ENCODE results near the gene POU2AF1.

Gene POU2AF1

DNA sequence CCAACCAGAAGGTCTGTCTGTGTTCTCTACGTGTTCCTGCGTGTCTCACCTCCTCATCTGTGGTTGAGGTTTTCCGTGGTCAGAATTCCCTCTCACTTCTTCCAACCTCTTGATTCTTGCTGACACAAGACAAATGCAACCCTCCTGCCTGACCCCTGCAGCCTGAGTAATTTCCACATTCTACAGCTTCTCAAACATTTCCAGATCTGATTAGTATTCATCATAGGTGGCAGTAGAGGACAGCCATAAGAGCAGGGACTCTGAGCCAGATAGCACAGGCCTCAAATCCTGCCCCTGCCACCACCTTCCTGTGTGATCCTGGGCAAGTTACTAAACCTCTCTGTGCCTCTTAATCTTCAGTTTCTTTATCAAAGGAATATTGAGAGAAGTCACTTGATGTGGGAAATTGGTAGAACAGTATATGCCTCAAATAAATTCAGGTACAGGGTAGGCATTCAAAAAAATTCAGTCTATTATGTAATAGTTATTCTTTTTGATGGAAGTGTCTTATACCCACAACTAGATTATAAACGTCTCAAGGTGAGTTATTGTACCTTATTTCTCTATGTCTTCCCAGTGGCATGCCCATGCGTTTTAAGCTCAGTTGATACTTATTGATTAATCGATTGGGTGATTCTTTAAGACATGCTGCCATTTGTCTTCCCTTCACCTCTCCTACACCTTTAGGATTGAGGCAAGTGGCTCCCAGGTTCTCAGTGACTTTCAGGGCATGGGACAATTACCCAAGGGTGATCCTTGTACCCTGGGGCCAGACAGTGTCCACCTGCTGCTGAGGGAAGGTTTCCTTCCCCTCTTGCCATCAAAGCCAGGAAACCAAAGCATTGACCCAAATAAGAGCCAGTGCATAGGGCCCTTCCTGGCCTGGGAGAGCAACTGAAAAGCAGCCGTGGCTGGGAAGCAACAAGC, 19.6 kb downstream of the POU2AF1 start:
- DNase-seq: no peak

GRCh38 chr11:111358038-111359001, 20.8 kb downstream of the POU2AF1 start:
- DNase-seq: no peak

DNA sequence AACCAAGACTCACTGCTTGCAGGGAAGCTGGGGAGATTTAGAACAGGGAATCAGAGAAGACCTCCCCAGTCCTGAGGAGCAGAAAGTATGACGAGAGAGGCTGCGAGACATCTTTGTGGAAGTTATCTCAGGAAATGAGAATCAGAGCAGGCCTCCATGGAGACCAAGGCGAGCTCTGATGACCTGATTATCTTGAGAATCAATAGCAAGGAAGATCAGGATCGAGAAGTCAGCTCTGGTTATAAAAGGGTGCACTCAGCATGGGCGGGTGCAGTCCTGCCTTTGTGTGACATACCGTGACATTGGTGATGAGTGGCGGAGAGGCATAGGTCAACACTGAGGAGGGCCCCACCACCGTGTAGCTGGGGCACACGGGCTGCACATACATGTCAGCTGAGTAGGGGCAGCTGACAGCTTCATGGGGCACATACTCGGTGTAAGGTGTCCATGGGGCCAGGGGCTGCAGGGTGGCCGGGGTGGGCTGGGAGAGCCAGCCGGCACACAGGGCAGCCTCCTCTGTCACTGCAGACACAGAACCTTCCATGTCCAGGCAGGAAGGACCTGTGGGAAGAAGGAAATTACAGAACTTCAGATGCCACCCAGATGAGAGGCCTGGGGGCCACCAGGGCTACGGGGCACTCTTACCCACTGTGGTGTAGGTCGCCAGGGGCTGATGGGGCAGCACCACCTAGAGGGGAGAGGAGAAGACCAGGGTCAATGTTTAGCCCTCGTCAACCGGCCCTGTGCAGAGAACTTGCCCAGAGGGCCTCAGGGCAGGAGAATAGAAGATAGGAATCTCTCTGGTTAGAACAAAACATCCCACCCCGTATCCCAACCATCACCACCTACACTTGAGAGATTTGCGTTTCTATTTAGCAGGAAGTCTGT, 21.7 kb downstream of the POU2AF1 start:
- no peak for DNase-seq

DNA sequence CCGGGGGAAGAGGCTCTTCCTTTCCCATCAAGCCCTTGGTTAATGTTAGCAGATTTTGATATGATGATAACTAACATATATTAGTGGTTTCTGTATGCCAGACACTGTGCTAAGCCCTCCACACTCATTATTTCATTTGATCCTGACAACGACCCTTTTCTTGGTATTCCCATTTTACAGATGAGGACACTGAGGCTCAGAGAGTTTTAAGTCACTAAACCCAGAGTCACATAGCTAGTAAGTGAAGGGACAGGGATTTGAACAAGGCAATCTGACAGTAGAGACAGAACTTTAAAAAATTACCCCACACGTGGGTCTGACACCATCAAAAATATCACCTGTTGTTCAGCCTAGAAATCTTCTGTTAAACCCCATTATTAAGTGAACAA, 22.4 kb downstream of the POU2AF1 start:
- DNase-seq: no peak

DNA sequence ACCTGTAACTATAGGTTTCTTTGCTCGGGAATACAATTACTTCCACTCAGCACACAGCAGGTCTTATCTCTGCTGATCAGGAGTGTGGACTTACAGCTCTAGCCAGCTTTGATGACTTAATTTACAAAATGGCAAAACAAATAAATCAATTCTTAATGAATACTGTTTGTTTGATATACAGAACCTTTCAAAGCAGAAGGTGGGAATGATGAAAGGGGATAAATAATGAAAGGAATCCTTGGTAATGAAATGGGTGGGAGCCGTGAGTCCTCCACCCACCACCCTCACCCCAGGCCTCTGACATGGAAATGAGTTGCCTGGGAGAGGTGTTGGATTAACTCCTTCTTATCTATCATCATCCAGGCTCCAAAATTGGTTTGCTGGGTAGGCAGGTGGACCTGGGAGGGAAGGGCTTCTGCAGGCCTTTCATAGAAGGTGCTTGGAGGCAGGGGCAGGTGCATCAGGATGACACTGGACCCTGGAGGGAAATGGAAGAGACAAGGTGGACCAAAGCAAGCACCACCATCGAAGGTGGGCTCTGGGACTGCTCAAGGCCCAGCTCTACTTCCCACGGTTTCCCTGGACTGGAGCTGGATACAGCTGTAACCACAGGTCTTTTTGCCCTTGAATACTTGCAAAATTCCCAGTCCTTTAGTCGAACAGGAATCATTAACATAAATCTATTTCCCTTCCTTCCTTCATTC, 23.0 kb downstream of the POU2AF1 start:
- DNase-seq: no peak

DNA sequence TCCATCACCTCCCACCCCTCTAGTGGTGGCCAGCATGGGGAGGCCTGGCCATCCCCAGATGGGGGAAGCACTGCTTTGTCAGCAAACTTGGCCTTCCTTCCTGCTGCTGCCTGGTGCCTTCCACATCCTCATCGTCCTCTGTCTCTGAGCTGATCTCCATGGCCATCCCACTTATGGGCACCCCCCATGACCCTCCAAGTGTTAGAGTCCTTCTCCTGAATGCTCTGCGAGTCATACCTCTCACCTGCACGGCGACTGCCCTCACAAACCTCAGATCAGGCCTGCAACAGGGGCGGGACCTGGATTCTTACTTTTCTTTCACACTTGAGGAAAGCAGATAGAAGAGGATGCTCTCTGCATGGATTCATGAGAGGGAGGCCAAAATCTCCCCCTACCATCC, 24.0 kb downstream of the POU2AF1 start:
- DNase-seq: no peak

DNA sequence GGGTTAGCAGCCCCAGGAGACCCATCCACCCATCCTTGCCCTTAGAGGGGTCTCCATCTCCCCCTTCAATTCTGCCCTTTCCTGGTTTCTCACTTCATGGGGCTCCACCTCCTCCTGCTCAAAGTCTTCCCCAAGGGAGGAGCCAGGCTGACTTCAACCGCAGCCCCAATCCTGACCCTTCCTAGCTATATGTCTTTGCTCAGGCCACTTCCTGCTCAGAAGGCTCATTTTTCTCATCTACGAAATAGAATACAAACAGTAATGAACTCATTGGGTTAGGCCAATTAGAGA, 24.5 kb downstream of the POU2AF1 start:
- DNase-seq: no peak

GRCh38 chr11:111353776-111354600, 25.1 kb downstream of the POU2AF1 start:
- no peak for DNase-seq

DNA sequence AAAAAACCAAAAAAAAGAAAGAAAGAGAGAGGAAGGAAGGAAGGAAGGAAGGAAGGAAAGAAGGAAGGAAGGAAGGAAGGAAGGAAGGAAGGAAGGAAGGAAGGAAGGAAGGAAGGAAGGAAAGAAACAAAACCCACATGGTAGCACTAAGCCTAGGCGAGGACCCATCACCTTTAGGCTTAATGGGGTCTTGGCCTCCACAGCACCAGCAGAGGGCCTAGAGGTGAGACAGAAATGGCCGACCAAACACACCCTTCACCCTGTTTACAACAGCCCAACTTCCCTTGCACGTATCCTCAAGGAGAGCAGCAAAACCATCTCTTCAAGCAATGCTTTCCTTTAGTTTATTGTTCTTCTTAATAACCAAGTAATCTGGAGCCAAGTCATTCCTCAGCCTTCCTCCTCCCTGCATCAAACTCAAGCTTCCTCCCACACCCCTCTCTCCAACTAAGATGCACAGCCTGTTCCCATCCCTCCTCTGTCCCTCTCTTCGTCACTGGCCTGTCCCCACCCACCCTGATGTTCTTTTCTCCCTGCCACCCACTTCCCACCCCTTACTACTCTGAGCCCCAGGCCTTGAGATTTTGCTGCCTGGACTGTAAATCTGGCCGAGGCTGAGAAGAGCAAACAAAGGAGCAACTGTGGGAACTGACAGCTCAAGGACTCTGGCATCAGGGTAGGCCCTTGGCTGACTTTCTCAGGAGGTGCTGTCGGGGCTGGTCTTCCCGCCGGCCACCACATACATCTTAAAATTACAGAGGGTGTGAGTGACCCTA, 26.0 kb downstream of the POU2AF1 start:
- DNase-seq: no peak

DNA sequence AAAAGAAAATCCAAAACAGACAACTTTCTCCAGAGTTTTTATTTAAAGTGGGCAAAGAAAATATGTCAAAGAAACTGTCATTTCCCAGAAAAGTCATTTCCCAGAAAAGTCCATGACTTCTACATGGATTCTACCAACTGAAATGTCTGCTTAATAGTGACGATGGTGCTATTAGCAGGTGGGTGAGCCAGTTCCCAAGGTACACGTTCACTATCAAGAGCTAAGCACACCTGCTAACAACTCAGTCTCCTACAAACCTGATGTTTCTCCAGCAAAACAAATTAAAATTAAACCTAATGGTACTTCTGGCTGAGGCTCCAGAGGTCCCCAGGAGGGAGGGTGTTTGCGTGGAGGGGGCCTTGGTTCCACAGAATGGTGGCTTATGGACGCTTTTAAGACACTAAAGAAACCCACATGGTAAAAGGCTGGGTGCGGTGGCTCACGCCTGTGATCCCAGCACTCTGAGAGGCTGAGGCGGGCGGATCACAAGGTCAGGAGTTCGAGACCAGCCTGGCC, 26.8 kb downstream of the POU2AF1 start:
- DNase-seq: no peak

DNA sequence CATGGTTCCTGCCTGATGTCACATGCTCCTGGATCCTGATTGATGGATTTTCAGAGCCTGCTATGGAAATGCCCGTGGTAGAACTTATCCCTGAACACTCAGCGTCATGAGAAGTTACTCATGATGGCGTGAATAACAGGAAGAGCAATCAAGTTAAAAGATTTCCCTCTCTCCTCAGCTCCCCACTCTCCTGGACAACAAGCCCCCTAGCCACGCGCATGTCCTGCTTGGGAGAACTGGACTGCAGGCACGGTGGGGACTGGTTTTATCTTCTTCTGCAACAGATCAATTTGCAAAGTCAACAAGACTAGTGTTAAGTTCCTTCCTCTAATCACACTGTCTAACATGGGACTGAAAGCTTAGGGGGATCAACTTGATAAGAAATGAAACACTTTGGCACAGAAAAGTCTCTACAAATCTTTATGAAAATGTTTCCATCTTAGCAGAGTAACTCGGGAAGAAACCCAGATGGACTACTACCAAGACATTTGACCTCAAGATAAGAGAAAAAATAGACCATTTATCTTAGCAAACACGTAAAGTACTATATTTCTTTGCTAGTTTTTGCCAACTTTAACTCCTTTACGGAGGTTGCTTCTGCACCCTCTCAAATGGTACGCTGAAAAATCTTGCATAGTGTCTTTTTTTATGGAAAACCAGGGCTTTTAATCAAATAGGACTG, 27.6 kb downstream of the POU2AF1 start:
- no peak for DNase-seq

- DNase-seq: no peak
Observed at GRCh38 chr11:111350811-111351210, 28.3 kb downstream of the POU2AF1 start.

DNA sequence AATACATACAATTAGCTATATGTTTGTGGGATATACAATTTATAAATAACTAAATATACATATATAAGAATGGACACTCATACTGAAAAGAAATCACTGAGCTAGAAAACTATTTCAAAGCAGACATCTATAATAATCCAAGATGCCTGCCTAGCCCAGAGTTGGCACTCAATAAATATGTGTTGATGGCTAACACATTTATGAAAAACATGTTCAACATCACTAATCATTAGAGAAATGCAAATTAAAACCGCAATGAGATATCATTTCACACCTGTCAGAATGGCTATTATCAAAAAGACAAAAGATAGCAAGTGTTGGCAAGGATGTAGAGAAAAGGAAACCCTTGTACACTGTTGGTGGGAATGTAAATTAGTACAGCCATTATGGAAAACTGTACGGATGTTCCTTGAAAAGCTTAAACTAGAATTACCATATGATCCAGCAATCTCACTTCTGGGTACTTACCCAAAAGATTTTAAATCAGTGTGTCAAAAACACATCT, 29.8 kb downstream of the POU2AF1 start:
- DNase-seq: no peak

- no peak for DNase-seq
Observed at GRCh38 chr11:111348147-111348546, 30.9 kb downstream of the POU2AF1 start.

DNA sequence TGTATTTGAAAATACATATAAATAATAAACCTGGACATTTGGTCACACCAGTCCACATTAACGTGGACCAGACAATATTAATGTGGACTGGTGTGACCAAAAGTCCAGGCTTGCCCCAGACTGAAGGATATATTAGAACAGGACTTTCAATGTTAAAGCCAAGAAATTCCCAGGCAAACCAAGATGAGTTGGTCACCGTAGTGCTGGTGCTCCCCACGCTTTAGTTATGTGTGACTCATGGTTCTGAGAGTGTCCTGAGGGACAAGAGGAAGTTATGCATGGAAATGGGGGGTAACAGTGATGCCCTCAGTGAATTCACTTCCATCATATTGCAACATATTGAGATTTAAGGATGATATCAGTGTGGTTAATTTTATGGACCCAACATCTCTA, 31.4 kb downstream of the POU2AF1 start:
- DNase-seq: no peak

- no peak for DNase-seq
Observed at GRCh38 chr11:111347002-111347722, 31.9 kb downstream of the POU2AF1 start.

DNA sequence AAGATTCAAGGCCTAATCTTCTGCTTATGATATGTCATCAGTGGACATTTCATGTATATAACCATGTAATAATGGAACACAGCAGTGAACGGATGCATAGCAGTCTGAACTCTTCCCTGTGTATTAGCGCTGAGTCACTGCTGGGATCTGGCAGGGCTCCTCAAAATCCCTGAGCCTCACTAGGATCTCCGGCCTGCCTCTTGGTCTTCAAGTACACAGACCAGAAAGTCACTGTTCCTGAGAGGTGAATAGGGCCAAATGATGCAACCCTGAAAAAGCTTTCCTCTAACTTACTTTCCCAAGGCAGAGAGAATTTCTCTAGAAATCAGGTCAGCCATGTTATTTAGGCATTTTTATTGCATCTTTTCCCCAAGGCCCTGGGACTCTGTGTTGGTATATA, 35.0 kb downstream of the POU2AF1 start:
- DNase-seq: no peak

- no peak for DNase-seq
Observed at GRCh38 chr11:111342329-111342728, 36.7 kb downstream of the POU2AF1 start.

Measured in CD4-positive, alpha-beta T cell treated with Interleukin-17A for 4 hours (primary cell).